NCI-H510A (cell line): Measurements from ENCODE around the gene LRG1.

Experiments
- DNase-seq: peaks from one replicate; lab custom pipeline; 2025; lab: John Stamatoyannopoulos, UW

LRG1 gene

GRCh38 chr19:4539693-4540581, at the start of gene LRG1:
TSS of gene LRG1 (minus strand) at chr19:4540036. CDS start at chr19:4540013, 23 bp downstream.
- DNase-seq, result no peak

- DNase-seq, result no peak
Measured at GRCh38 chr19:4588291-4588761, 48.5 kb upstream of the LRG1 start.

- no peak for DNase-seq
Measured at GRCh38 chr19:4587527-4587926, 47.7 kb upstream of the LRG1 start.

GRCh38 chr19:4586691-4587090, 46.9 kb upstream of the LRG1 start:
- no peak for DNase-seq

- DNase-seq, result no peak
Measured at GRCh38 chr19:4586245-4586644, 46.4 kb upstream of the LRG1 start.

GRCh38 chr19:4585556-4585955, 45.7 kb upstream of the LRG1 start:
- DNase-seq, result no peak

GRCh38 chr19:4584670-4585460, 45.0 kb upstream of the LRG1 start:
- DNase-seq, result peak; percentile 45

- DNase-seq, result no peak
Measured at GRCh38 chr19:4583961-4584669, 44.3 kb upstream of the LRG1 start.

- peak; percentile 46 for DNase-seq
Measured at GRCh38 chr19:4582980-4583842, 43.4 kb upstream of the LRG1 start.

GRCh38 chr19:4581666-4582553, 42.1 kb upstream of the LRG1 start:
- DNase-seq, result peak; percentile 36

- no peak for DNase-seq
Measured at GRCh38 chr19:4580961-4581665, 41.3 kb upstream of the LRG1 start.

- DNase-seq, result no peak
Measured at GRCh38 chr19:4580021-4580901, 40.4 kb upstream of the LRG1 start.

- no peak for DNase-seq
Measured at GRCh38 chr19:4579389-4579788, 39.6 kb upstream of the LRG1 start.

- no peak for DNase-seq
Measured at GRCh38 chr19:4578552-4579248, 38.9 kb upstream of the LRG1 start.

- no peak for DNase-seq
Measured at GRCh38 chr19:4577020-4577782, 37.4 kb upstream of the LRG1 start.

GRCh38 chr19:4576016-4576933, 36.4 kb upstream of the LRG1 start:
- no peak for DNase-seq
